GM21576 (cell line): ENCODE results near the gene LRRIQ1.
A peak's percentile ranks its signal among the peaks of the same experiment; 100 is the strongest.

ENCODE experiments used
- ATAC-seq: cut with Tn5 transposase; IDR thresholded peaks from one replicate; pipeline ENCODE4 v1.9.1; 2021; ENCODE audit warnings: mild to moderate bottlenecking, moderate library complexity; ENCODE audit not compliant: unreplicated experiment

LRRIQ1 gene

DNA sequence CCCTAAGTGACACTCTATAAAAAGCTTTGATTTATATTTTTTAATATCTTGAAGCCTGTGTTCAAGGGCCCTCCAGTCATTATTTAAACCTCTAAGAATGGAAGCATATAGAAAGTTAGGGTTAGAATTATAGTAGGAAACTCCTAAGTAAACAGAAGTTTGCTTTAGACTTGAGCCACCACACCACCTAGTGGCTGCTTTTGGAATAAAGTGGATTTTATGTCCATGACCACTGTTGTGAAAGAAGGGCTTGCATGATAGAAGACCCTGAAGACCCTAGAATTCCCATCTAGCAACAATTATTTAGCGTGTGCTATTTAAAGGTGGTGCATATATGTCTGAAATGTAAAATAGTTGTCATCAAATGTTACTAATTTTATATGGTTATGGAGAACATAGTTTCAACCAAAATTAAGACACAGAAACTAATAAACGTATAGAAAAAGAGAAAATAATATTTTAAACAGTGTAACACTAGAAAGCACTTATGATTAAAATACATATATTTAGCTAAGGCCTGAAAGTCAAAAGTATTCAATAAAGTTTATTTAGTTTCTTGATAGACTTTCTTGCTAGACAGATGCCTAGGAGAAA, 21.3 kb downstream of the LRRIQ1 start:
- ATAC-seq: peak; percentile 78

DNA sequence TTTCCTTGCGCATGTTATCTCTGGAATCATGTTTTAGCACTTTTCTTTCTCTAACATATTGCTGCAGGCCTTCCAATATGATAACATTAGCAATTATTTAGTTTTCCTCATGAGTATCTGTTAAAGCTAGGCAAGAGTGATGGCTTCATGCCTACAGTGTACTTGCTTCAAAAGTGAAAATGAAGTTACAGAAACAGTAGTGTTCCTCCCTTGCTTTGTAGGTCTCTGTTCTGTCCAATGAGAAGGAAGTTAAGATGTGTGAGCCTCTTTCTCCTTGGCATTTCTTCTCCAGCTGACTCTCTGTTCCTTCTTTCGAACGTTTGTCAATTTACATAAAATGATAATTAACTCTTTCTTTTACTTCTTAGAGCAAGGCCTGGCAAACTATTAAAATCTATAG, 22.2 kb downstream of the LRRIQ1 start:
- no peak for ATAC-seq

DNA sequence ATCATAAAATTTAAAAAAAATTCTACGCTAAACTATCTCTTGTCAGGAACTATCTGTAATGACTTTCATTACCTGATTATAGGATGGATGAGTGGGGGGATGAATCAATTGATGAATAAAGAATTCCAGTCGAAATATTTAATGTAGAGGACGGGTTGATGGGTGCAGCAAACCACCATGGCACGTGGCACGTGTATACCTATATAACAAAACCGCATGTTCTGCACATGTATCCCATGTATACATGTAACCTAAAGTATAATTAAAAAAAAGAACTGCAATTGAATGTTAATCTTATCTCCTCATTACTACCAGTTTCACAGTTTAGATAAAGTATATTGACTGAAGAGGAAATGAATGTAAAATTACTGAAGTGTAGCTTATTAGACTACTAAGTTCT, 23.4 kb downstream of the LRRIQ1 start:
- ATAC-seq: no peak

GRCh38 chr12:85060916-85061315, 24.8 kb downstream of the LRRIQ1 start:
- no peak for ATAC-seq

GRCh38 chr12:85065837-85066482, 29.8 kb downstream of the LRRIQ1 start:
- no peak for ATAC-seq

DNA sequence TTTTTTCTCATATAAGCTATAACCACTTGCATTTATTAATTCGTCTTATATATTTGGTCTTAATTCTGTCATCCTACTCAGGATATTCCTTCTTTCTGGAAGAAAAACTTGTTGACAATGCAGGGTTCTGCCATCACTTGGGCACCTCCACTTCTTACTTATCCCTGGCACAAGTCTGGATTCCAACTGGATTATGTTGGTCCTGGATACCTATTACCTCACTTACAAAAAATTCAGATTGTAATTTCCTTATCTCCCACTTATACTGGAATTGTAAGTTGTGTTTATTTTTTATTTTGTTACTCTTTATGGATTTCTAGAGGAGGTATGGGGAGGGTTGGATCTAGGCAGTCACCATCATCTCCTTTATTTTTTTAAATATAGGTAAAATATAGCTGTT, 36.7 kb downstream of the LRRIQ1 start:
- no peak for ATAC-seq

- ATAC-seq: peak; percentile 90
These were observed 40.7 kb downstream of the LRRIQ1 start for GRCh38 chr12:85076688-85077430.

DNA sequence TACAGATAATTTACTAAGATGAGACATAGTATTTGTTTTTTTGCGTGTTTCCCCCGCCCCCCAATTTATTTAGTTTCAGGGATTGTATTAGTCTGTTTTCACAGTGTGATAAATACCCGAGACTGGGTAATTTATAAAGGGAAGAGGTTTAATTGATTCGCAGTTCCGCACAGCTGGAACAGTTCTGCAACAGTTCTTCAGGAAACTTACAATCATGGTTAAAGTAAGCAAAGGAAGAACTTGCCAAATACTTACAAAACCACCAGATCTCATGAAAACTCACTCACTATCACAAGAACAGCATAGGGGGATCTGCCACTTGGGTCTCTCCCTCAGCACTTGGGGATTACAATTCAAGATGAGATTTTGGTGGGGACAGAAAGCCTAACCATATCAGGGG, 48.9 kb downstream of the LRRIQ1 start:
- no peak for ATAC-seq

- ATAC-seq: no peak
These were observed 53.6 kb downstream of the LRRIQ1 start for GRCh38 chr12:85089792-85090191.

- ATAC-seq: no peak
These were observed 56.7 kb downstream of the LRRIQ1 start for GRCh38 chr12:85092814-85093370.

GRCh38 chr12:85095501-85095900, 59.4 kb downstream of the LRRIQ1 start:
- ATAC-seq: no peak

- no peak for ATAC-seq
These were observed 94.5 kb downstream of the LRRIQ1 start for GRCh38 chr12:85130646-85131045.

DNA sequence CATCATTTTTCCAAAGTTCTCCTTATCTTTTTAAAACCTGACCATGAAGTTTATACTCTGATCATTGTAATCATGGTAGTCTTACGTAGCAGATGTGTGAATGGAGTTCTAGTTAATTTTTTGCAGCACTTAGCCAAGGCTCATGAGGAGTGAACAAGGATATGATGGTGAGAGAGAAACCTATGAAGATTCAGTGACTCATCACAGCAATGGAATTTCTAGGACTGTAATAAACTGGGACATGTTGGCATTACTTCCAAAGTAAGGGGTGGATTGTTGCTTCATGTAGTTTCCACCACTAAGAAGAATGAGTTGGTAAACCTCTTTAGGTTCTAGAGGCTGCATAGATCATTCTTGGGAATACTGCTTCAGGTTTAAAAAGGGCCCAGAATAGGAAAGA, 102.7 kb downstream of the LRRIQ1 start:
- no peak for ATAC-seq

DNA sequence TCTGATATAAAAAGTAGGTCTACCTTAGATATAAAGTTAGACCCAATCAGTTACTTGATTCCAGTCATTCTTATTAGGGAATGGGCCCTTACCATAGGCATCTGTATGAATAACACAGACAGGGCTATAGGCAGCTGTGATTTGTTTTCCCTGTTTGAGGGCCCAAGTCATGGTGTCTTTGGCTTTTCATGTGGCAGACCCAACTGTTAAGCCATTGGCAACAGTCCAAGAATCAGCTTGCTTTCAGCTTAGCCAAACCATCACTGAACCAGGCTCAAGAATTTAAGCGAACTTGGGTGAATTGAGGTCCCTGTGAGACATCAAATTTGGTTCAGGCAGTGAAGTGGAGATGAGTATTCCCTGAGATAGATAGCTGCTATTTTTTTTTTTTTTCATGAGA, 111.2 kb downstream of the LRRIQ1 start:
- ATAC-seq: no peak

DNA sequence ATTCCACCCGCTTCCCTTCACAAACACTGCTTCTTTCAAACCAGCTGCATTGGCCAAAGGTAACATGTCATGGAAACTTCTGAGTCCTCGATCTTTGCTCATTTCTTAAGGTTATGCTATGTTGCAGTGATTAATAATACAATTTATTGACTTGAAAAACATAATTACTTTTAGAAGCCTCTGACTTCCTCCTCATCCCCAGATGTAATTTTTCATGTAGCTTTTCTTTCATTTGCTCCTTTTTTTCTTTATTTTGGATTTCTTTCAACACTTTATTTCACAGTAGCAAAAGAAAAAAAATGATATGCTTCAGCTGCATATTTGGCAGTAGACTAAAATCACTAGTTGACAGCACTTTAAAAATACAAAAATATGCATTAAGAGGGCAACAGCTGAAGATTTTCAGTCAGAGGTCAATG, 116.2 kb downstream of the LRRIQ1 start:
- ATAC-seq: no peak

DNA sequence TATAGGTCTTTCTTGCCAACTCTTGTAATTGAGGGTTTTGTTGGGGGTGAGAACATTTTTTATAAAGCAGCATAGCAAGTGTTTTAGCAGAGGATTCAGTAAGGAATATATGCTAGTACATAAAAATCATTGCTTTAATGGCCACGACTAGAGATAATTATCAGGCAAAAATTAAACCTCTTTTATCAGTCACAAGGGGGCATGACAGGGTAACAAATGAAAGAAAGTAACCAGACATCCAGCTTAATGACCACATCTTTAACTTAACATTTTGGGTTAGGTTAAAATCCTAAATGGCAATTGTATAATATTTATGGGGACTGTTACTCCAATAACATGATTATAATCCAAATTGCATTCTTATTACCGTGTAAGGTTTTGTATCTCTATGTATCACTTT, 119.6 kb downstream of the LRRIQ1 start:
- no peak for ATAC-seq

- ATAC-seq: no peak
These were observed 120.4 kb downstream of the LRRIQ1 start for GRCh38 chr12:85156569-85156968.

- ATAC-seq: no peak
These were observed 121.0 kb downstream of the LRRIQ1 start for GRCh38 chr12:85157035-85157603.

- ATAC-seq: no peak
These were observed 127.7 kb downstream of the LRRIQ1 start for GRCh38 chr12:85163752-85164321.

DNA sequence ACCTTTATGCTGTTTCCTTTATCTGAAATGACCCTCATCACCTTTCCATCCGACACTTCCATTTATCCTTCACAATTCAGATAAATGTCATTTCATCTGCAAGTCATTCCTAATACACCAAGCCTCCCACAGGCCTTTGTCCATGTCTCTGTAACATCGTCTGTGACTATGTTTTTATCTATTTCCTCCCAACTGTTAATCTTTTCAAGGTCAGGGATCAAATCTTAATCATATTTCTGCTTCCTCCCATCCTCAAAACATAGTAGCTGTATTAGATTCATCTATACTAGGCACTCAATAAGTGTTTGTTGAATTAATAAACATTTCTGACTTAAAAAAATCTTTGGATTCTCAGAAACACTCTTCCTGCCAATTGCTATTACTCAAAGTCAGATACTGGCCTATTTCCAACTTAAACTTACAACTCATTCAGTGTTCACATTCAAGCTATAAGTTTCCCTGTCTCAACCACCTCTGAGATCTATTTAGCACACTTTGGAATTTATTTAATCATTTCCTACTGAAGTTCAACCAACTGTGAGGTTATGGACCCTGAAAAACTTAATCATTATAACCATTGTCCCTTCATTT, 143.6 kb downstream of the LRRIQ1 start:
- no peak for ATAC-seq

- no peak for ATAC-seq
These were observed 146.5 kb downstream of the LRRIQ1 start for GRCh38 chr12:85182699-85183098.
